NCI-H510A treated with DMSO at 0.1 percent for 48 hours (cell line): Measurements from ENCODE around the gene SHISAL1.
A peak's percentile ranks its signal among the peaks of the same experiment; 100 is the strongest.

Source experiments
- DNase-seq: peaks from one replicate; lab custom pipeline; 2025; lab: John Stamatoyannopoulos, UW

Gene SHISAL1

GRCh38 chr22:44312766-44313165 lies at the start of gene SHISAL1:
TSS of gene SHISAL1 (minus strand) at chr22:44312951. CDS start at chr22:44300945, 12,006 bp downstream.
- DNase-seq, result no peak

- no peak for DNase-seq
Observed at GRCh38 chr22:44361391-44362126, 48.8 kb upstream of the SHISAL1 start.

- DNase-seq, result no peak
Observed at GRCh38 chr22:44360668-44361381, 48.1 kb upstream of the SHISAL1 start.

DNA sequence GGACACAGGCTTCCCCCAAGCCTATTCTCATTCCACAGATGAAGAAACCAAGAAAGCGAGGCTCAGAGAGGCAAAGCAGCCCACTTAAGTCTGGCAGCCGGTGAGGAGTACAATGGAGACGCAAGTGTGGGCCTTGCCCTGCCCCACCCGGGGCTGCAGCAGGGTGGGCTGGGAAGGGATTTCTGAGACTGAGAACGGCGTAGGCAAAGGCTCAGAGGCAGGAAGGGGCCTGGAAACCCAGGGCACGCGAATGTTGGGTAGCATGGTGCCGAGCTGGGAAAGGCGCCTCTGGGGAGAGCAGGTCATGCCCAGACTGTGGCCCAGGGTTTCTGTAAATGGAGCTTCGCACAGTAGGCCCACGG lies 47.5 kb upstream of the SHISAL1 start:
- no peak for DNase-seq

- no peak for DNase-seq
Observed at GRCh38 chr22:44359496-44360110, 46.9 kb upstream of the SHISAL1 start.

DNA sequence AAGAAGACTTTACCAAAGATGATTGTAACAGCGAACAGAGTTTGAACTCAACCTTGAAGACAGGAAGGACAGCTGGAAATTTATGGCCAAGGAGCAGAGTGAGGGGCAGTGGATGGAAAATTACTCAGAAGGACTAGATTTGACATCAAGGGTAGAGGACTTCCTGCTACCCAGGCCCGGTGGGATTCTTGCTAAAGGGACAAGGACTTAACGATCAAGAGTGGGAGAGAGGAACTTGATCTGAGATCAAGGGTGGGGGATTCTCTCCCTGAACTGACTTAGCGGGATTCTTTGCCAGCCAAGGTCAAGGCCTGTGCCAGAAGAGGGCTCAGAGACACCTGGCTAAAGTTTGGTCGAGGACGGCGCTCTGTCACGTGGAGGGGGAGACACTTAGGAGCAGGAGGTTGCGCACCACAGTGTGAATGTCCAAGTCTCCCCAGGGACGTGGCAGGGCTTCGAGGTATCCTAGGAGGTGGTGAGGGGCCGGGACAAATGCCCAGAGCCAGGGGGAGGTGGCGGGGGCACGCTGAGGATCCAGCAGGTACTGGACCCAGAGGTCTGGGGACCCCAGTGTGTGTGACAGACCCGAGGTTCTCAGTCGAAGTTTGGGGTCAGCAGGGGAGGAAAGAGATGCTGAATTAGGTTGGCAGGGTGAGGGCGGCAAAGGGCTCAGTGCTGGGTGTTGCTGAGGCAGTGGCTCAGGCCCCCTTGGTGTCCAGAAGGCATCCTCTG lies 46.1 kb upstream of the SHISAL1 start:
- no peak for DNase-seq

GRCh38 chr22:44357966-44358465 lies 45.3 kb upstream of the SHISAL1 start:
- peak; percentile 13 for DNase-seq

- DNase-seq, result no peak
Observed at GRCh38 chr22:44357296-44357965, 44.7 kb upstream of the SHISAL1 start.

GRCh38 chr22:44355716-44356070 lies 42.9 kb upstream of the SHISAL1 start:
- DNase-seq, result no peak

GRCh38 chr22:44354288-44354687 lies 41.5 kb upstream of the SHISAL1 start:
- DNase-seq, result no peak

DNA sequence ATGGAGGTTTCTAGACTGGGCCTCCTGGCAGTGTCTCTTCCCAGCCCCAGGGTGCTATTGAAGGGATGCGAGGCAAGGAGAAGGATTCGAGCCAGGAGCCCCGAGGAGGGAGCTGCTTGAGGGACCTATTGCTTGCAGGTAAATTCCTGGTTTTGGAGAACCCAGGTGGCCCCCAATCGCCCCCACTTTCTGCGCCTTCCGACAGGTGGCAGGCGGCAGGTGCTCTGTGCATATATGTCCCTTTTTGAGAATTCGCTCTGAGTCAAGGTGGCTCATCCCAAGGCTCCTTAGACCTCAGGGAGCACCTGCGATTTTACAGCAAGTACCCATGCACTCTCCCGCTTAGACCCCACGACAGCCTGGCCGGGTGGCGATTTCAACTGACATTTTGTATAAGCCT lies 40.3 kb upstream of the SHISAL1 start:
- no peak for DNase-seq

DNA sequence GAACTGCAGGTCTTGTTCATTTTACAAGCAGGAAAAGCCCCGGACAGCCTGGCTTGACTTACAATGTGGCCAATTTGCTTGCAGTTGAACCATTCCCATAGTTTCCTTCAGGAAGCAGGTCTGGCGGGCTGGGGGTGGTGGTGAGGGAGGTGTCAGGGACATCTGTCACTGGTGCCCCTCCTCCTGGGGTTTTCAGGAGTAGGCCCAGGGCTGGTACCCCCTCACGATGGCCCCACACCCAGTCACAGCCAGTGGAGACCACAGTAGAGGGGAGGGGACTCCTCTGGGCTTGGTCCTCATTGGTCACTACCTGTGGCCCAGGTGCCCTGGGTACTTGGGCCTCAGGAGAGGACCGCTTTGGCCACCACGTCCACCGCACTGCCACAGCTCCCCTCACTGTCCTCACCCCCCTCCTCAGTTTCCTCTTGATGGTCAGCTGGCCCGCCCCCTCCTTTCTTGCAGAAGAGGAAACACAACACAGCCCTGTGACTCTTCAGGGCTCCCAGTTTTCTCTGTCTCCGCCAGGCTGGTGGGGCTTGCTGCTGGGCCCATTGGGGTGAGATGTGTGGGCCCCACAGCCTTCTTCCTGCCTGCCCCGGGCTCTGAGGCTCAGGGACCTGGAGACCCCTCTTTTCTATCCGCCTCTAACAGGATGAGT lies 39.8 kb upstream of the SHISAL1 start:
- DNase-seq, result no peak

DNA sequence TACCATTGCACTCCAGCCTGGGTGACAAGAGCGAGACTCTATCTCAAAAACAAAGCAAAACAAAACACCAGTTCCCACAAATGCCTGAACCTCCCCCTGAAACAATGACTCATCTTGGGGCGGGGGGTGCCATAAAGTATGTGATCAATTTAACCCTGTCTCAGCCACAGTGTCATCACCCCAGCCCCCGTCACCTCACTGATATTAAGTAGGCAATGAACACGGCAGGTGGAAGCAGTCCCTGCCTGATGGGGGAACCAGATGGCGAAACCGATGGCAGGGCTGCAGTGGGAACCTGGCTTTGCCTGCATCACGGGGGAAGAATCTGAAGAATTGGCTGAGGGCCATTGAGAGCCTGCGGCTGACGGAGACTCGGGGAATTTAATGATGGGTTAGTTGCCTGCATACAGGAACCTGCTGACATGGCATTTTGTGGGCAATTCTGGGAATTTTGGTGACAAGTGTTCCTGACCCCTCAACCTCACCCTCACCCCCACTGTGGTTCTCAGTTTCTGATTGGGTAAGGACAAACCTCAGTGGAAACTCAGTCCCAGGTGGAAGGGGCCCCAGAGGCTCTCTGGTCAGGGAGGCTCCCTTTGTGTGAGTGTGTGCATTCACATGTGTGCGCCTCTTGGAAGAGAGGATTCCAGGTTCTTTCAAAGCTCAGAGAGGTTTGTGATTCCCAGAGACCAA lies 39.1 kb upstream of the SHISAL1 start:
- DNase-seq, result no peak

- DNase-seq, result no peak
Observed at GRCh38 chr22:44351037-44351436, 38.3 kb upstream of the SHISAL1 start.

- no peak for DNase-seq
Observed at GRCh38 chr22:44349594-44349993, 36.8 kb upstream of the SHISAL1 start.

GRCh38 chr22:44348971-44349560 lies 36.3 kb upstream of the SHISAL1 start:
- no peak for DNase-seq

GRCh38 chr22:44347549-44347948 lies 34.8 kb upstream of the SHISAL1 start:
- no peak for DNase-seq

DNA sequence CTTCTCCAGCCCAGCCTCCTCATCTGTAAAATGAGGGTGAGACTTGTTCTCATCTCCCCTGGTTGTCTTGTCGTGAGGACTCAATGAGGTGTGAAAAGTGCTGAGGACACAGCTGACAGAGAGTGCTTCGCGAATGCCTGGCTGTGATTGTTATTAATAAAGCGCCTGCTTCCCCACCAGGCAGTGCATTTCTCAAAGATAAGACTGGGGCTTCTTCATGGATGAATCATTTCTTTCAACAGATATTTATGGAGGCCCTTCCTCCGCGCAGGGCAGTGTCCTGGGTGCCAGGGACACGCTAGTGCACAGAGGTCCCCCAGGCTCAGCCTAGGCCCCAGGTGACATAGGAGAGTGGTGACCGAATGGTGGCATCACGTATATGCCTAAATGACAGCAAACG lies 34.3 kb upstream of the SHISAL1 start:
- DNase-seq, result no peak

- no peak for DNase-seq
Observed at GRCh38 chr22:44345872-44346271, 33.1 kb upstream of the SHISAL1 start.

- peak; percentile 72 for DNase-seq
Observed at GRCh38 chr22:44344407-44344806, 31.7 kb upstream of the SHISAL1 start.
